A549 (cell line): Measurements from ENCODE around the gene EFHD1.

ENCODE experiments used
- BHLHE40 ChIP-seq: IDR thresholded peaks from 2 replicates; pipeline ENCODE4 v1.6.1; 2012; ENCODE audit warnings: low read depth, low read length, inconsistent platforms
- EP300 ChIP-seq, 2 experiments: fragments of >200 bp; sonication (Bioruptor Twin); formaldehyde crosslinking; IDR thresholded peaks; 2 replicates in 1 of 2; 3 replicates in 1 of 2; pipeline ENCODE4 v1.6.1; 2016 to 2017
- TF ChIP-seq, protein P1 (sequence below): fragments of >200 bp; sonication (Bioruptor Twin); formaldehyde crosslinking; IDR thresholded peaks from 3 replicates; pipeline ENCODE4 v1.5.1; 2016

- TF ChIP-seq BHLHE40 (no peak), EP300 (IDR thresholded peaks at IDR 0.05) (no peak)
- TF ChIP-seq, protein P1, sequence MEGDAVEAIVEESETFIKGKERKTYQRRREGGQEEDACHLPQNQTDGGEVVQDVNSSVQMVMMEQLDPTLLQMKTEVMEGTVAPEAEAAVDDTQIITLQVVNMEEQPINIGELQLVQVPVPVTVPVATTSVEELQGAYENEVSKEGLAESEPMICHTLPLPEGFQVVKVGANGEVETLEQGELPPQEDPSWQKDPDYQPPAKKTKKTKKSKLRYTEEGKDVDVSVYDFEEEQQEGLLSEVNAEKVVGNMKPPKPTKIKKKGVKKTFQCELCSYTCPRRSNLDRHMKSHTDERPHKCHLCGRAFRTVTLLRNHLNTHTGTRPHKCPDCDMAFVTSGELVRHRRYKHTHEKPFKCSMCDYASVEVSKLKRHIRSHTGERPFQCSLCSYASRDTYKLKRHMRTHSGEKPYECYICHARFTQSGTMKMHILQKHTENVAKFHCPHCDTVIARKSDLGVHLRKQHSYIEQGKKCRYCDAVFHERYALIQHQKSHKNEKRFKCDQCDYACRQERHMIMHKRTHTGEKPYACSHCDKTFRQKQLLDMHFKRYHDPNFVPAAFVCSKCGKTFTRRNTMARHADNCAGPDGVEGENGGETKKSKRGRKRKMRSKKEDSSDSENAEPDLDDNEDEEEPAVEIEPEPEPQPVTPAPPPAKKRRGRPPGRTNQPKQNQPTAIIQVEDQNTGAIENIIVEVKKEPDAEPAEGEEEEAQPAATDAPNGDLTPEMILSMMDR, result no peak
Observed at GRCh38 chr2:232687382-232688160, 54.2 kb downstream of the EFHD1 start.
